NCI-H1694 treated with DMSO at 0.1 percent for 48 hours (cell line): ENCODE data around the gene GAL.

Experiments
- DNase-seq: peaks from one replicate; lab custom pipeline; 2025; lab: John Stamatoyannopoulos, UW

Gene GAL

GRCh38 chr11:68659158-68659921 is 25.0 kb upstream of the GAL start:
- peak; percentile 23 for DNase-seq

DNA sequence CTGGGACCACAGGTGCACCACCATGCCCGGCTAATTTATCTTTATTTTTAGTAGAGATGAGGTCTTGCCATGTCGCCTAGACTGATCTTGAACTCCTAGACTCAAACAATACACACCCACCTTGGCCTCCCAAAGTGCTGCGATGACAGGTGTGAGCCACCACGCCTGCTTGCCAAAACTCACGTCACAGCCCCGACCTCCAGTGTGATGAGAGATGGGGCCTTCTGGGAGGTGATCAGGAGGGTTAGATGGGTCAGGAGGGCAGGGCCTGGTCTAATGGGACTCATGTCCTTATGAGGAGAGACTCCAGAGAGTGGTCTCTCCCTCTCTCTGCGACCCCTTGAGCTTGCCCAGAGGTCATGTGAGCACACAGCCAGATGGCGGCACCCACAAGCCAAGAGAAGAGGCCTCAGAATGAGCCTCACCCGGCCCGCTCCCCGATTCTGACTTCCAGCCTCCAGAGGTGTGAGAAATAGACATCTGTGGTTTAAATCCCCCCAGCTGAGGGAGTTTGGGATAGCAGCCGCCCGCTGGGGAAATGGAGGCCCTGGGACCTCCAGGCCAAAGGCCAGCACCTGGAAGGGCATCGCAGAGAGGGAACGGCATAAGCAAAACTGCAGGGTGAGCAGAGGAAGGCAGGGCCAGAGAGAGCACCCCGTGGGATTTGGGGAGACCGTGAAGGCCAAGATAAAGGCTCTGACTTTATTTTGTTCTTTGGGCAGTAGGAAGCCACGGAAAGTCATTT is 24.1 kb upstream of the GAL start:
- no peak for DNase-seq

DNA sequence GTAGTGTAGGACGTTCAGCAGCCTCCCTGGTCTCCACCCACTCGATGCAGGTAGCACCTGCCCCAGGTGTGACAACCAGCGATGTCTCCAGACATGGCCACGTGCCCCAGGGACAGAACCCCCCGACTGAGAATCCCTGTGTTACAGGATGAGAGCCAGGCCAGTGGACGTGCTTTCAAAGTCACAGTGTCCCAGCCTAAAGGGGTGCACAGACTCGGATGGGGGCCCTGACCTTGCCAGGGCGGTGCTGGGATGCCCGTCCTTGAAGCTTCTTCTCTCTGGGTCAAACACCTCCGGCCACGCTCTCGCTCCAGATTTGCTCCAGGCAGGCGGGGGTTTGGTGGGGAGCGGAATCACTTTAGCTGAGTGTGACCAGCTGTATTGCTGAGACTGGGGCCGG is 23.3 kb upstream of the GAL start:
- no peak for DNase-seq

GRCh38 chr11:68661697-68662603 is 22.4 kb upstream of the GAL start:
- DNase-seq, result no peak

DNA sequence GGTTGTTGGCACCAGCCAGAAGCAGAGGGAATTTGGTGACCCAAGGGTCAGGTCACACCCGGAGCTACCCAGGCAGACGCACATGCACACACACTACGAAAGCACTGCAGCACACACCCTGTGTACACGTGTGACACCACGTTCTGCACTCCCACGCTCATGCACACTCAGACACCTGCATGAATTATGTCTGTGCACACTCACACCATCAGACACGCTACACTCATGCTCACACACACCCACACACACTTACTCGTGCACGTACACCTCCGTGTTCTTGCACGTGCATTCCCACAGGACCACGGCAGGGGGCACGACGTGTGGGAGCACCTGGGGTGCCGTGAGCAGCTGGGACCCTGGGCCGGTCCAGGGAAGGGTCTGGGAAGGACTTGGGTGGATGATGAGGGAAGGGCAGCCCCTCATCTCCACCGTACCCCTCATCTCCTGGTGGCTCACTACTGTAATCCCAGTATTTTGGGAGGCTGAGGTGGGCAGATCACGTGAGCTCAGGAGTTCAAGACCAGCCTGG is 20.8 kb upstream of the GAL start:
- no peak for DNase-seq

DNA sequence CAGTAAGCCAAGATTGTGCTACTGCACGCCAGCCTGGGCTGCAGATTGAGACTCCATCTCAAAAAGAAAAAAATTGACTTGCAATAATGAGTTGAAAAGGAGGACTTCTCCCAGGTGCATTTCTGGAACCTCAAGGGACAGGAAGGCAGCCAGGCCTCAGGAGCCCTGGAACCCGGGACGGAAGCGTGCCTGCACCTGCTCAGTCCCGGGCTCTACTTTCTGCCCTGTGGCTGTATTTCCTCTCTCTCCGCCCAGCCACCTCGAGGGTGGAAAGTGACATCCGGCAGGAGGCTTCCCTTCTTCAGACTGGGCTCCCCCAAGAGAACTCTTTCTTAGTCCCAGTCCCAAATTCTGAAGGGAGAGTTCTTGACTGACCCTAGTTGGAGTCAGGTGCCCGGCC is 20.2 kb upstream of the GAL start:
- no peak for DNase-seq

DNA sequence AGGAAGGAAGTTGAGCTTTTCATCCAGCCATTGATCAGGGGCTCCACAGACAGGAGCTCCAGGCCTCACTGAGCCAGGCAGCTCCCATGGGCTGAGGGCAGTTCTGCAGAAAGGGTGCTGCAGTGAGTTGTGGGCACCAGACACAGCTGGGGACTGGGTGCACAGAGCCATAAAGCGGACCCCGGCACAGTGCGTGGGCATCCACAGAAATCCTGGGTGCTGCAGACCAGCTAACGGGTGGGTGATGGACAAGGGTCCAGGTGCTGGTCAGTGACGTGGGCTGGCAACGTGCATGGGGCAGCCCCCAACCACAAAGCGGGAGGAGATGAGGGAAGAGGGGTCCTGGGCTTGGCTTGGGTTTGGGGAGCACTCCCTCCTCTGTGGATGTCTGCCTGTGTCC is 19.4 kb upstream of the GAL start:
- DNase-seq, result no peak

GRCh38 chr11:68665436-68665835 is 18.9 kb upstream of the GAL start:
- DNase-seq, result no peak

DNA sequence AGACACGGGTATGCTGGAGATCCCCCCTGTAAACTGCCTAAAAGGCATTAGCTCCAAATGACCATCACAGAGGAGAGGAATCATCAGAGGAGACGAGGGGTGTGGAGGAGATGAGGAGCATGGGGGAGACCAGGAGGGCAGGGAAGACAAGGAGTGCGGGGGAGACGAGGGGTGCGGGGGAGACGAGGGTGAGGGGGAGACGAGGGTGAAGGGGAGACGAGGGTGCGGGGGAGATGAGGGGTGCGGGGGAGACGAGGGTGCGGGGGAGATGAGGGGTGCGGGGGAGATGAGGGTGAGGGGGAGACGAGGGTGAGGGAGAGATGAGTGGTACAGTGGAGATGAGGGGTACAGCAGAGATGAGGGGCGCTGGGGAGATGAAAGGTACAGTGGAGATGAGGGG is 17.5 kb upstream of the GAL start:
- no peak for DNase-seq

- no peak for DNase-seq
Measured at GRCh38 chr11:68667511-68668500, 16.5 kb upstream of the GAL start.

GRCh38 chr11:68669301-68670090 is 14.8 kb upstream of the GAL start:
- no peak for DNase-seq

GRCh38 chr11:68670208-68670992 is 13.9 kb upstream of the GAL start:
- no peak for DNase-seq

DNA sequence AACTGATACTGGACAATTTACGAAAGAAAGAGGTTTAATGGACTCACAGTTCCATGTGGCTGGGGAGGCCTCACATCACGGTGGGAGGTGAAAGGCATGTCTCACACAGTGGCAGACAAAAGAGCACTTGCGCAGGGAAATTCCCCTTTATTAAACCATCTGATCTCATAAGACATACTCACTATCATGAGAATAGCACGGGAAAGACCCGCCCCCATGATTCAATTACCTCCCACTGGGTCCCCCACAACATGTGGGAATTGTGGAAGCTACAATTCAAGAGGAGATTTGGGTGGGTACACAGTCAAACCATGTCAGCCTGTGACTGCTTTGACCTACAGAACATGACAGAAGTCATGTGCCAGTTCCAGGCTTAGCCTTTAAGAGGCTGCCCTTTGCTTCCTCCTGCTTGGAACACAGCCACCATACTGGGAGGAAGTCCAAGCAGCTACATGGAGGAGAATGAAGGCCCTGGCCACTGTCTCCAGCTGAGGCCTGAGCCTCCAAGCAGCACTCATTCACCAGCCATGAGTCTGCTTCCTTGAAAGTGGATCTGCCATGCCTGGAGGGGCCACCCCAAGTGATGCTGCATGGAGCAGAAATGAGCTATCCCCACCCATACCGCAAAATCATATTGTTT is 10.9 kb upstream of the GAL start:
- no peak for DNase-seq

DNA sequence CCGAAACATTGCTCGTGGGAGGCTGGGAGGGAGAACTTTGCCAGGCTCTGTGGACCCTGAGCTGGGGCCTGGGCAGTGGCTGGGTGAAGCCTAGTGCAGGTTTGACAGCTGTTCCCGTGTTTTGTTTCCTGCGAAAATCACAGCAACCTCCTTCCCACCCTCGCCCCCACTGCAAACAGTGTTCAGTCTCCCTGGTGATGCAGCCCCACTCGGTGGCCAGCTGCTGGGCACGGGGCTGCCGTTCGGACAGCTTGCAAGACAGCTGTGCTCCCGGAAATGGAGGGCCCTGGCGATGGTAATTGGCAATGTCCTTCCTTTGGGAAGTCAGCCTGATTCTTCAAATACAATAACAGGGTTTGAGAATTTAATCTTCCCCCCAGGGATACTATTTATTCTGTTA is 10.4 kb upstream of the GAL start:
- no peak for DNase-seq

- DNase-seq, result no peak
Measured at GRCh38 chr11:68674461-68674860, 9.9 kb upstream of the GAL start.

- DNase-seq, result no peak
Measured at GRCh38 chr11:68677432-68677831, 6.9 kb upstream of the GAL start.

- DNase-seq, result no peak
Measured at GRCh38 chr11:68678031-68678441, 6.3 kb upstream of the GAL start.

DNA sequence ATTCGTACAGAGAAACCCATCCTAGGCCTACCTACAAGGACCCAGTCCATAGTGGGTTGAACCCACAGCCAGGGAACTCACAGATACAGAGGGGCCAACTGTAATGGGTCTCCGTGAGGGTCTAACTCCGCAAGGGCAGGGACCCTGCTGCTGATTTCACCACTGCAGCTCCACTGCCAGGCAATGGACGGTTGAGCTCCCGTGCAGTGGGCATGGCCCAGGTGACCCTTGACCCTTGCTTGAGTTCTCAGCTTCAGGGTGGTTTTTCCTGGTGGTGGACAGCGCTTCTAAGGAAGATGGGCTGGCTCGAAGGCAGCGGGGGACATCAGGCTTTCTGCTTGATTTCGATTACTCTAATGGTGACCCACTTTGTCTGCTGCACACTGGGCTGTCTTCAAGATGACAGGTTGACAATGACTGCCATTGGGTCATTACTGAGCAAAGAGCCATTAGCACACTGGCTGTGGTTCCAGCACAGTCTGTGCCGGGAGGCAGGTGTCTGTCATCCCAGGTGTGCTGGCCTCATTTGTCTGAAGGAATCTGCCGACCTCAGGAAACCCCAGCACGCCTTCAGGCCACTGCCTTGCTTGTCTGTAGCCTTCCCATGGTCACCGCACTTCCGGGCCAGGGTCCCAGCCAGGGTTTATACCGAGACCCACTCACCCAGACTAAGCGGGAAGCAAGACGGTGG is 3.7 kb upstream of the GAL start:
- DNase-seq, result no peak
